ENCODE measurements around the gene OR2T1.
"Not testable (repeated sequence)": the region's sequence is repeated elsewhere in the genome, so short reads cannot be mapped to it uniquely, and the experiment has no call there.

DNA sequence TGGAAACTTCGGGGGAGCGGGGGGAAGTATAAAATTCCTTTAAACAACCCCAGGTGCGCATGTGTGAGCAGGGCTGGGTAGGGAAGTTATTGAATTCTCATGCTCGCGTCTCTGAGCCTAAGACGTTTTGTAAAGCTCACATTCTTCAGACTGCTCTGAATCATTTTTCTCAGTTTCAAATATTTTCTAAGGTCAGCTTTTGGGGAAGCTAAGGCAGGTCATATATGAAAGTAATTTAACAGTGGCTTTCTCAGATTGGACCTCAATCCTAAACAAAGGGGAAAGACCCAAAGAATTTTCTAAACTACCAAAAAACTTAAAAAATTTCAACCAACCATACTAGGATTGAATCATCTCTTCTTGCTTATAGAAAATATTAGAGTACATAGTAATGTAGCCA is 32.1 kb downstream of the OR2T1 start:
- not testable (repeated sequence) for TF ChIP-seq POLR2AphosphoS5 (IDR thresholded peaks at IDR 0.05; ENCODE audit: low read depth, low read length); JUND (IDR thresholded peaks at IDR 0.05; ENCODE audit: low read length); POLR2A (IDR thresholded peaks at IDR 0.05; ENCODE audit: control extremely low read depth in 1 of 2, low read depth in 2 of 2, low read length in 2 of 2); TEAD4 (IDR thresholded peaks at IDR 0.05; ENCODE audit: low read depth, low read length); YY1 (IDR thresholded peaks at IDR 0.05; ENCODE audit: low read depth, low read length); GABPA (IDR thresholded peaks at IDR 0.05; ENCODE audit: borderline replicate concordance, insufficient read depth, low read length); ZNF274 (IDR thresholded peaks at IDR 0.05; ENCODE audit: borderline replicate concordance, extremely low read depth, low read length); CREB1 (IDR thresholded peaks at IDR 0.05); EZH2 (IDR thresholded peaks at IDR 0.05; ENCODE audit: low read depth, low read length, severe bottlenecking); EP300 (IDR thresholded peaks at IDR 0.05; ENCODE audit: borderline replicate concordance in 1 of 2, low read depth in 2 of 2, low read length in 2 of 2)
- TF ChIP-seq, protein P1, sequence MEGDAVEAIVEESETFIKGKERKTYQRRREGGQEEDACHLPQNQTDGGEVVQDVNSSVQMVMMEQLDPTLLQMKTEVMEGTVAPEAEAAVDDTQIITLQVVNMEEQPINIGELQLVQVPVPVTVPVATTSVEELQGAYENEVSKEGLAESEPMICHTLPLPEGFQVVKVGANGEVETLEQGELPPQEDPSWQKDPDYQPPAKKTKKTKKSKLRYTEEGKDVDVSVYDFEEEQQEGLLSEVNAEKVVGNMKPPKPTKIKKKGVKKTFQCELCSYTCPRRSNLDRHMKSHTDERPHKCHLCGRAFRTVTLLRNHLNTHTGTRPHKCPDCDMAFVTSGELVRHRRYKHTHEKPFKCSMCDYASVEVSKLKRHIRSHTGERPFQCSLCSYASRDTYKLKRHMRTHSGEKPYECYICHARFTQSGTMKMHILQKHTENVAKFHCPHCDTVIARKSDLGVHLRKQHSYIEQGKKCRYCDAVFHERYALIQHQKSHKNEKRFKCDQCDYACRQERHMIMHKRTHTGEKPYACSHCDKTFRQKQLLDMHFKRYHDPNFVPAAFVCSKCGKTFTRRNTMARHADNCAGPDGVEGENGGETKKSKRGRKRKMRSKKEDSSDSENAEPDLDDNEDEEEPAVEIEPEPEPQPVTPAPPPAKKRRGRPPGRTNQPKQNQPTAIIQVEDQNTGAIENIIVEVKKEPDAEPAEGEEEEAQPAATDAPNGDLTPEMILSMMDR (IDR thresholded peaks at IDR 0.05; ENCODE audit: control extremely low read depth in 1 of 3, insufficient read depth in 1 of 3, low read depth in 1 of 3, low read length in 3 of 3) = not testable (repeated sequence)
- TF ChIP-seq, protein P2, sequence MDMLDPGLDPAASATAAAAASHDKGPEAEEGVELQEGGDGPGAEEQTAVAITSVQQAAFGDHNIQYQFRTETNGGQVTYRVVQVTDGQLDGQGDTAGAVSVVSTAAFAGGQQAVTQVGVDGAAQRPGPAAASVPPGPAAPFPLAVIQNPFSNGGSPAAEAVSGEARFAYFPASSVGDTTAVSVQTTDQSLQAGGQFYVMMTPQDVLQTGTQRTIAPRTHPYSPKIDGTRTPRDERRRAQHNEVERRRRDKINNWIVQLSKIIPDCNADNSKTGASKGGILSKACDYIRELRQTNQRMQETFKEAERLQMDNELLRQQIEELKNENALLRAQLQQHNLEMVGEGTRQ (IDR thresholded peaks at IDR 0.05; ENCODE audit: low read length) = not testable (repeated sequence)
- TF ChIP-seq, protein P3, sequence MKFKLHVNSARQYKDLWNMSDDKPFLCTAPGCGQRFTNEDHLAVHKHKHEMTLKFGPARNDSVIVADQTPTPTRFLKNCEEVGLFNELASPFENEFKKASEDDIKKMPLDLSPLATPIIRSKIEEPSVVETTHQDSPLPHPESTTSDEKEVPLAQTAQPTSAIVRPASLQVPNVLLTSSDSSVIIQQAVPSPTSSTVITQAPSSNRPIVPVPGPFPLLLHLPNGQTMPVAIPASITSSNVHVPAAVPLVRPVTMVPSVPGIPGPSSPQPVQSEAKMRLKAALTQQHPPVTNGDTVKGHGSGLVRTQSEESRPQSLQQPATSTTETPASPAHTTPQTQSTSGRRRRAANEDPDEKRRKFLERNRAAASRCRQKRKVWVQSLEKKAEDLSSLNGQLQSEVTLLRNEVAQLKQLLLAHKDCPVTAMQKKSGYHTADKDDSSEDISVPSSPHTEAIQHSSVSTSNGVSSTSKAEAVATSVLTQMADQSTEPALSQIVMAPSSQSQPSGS (IDR thresholded peaks at IDR 0.05; ENCODE audit: low read length) = not testable (repeated sequence)
